ENCODE results near the gene HEPN1. TPM values are rescaled to one million over a fixed set of nuclear protein-coding genes. Genes with fewer than 3 reads are reported as not detected.

The HEPN1 gene
- total RNA-seq, 1 experiment from 2014 or later = not detected

DNA sequence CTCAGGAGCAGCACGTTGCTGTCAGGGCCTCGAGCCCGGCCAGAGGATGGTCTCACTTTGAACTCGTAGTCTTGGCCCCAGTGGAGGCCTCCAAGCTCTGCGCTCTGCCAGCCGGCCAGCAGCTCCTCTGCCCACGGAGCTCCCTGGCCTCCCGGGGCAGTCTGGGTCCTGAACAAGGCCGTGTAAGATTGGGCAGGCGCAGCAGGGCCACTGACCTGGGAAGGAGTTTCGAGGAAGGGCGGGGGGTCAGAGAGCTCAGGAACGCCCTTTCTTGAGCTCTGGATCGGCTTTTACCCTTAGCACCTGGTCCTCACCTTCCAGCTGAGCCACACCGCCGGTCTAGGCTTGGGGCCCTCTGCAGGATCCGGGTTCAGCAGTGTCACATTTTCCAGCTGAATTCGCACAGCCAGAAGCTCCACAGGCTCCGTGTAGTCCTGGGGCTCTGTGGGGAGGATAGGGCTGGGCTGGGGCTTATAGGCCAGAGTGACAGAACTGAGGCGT, 23.5 kb upstream of the HEPN1 start:
- ChIA-PET POLR2A (ENCODE audit: unreplicated experiment) (no interaction called here), CTCF (no interaction called here)
- no TSS peak for BruUV-seq (replicated peaks)
- Histone ChIP-seq H3K4me3 (no peak overlapping the region), H3K79me2 (ENCODE audit: low read depth) (no peaks in the 10 kb centered on the region), H3K9me2 (ENCODE audit: insufficient read depth) (no peaks in the 10 kb centered on the region), H3K9me3 (ENCODE audit: insufficient read depth, low read depth) (no peaks in the 10 kb centered on the region), H3F3A (ENCODE audit: insufficient read depth, low read depth) (peaks cover 9% of the 10 kb centered on the region; the same call in 1 of the 2 replicates), H3K27me3 (ENCODE audit: insufficient read depth, low read depth) (no peaks in the 10 kb centered on the region), H3K4me1 (replicated peaks; ENCODE audit: insufficient read depth) (peaks cover 28% of the 10 kb centered on the region), H2AFZ (no peak overlapping the region), H3K4me2 (no peak overlapping the region), H3K36me3 (ENCODE audit: low read depth) (no peaks in the 10 kb centered on the region), H3K27ac (no peak overlapping the region), H4K20me1 (ENCODE audit: insufficient read depth) (no peaks in the 10 kb centered on the region)
- DNase-seq = no peak
- intact Hi-C loops (cut with micrococcal nuclease; ENCODE audit: unreplicated experiment) = no loop called here
- TF ChIP-seq EZH2 (IDR thresholded peaks at IDR 0.05; ENCODE audit: low read depth) = no peak
- TF ChIP-seq, protein P1, sequence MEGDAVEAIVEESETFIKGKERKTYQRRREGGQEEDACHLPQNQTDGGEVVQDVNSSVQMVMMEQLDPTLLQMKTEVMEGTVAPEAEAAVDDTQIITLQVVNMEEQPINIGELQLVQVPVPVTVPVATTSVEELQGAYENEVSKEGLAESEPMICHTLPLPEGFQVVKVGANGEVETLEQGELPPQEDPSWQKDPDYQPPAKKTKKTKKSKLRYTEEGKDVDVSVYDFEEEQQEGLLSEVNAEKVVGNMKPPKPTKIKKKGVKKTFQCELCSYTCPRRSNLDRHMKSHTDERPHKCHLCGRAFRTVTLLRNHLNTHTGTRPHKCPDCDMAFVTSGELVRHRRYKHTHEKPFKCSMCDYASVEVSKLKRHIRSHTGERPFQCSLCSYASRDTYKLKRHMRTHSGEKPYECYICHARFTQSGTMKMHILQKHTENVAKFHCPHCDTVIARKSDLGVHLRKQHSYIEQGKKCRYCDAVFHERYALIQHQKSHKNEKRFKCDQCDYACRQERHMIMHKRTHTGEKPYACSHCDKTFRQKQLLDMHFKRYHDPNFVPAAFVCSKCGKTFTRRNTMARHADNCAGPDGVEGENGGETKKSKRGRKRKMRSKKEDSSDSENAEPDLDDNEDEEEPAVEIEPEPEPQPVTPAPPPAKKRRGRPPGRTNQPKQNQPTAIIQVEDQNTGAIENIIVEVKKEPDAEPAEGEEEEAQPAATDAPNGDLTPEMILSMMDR (conservative IDR thresholded peaks at IDR 0.05) = no peak

DNA sequence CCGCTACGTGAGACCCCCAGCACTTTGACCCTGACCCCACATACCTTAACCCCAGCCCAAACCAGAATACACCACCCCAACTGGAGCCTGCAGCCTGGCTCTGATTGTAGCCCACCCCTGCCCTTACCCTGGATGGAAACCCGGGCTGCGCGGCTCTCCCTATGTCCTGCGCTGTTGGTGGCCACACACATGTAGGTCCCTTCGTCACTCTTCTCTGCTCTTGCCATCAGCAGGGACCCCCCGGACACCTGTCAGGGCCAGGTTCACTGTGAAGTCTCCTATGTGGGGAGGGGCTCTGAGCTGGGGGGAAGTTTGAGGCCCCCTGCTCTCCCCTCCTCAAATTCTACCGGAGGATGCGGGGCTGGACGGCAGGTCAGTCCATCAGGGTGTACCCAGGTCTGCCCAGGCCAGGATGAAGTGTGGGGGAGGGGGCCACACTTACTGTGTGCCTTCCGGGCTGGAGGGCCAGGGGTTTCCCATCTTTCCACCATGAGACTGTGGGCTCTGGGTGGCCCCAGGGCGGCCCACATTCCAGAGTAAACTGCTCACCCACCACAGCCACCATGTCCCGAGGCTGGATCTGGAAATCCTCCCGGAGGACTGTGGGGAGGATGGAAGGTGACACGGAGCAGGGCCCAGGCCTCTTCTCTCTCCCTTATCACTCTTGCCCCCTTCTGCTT, 22.8 kb upstream of the HEPN1 start:
- no peak overlapping the region for H3K27ac ChIP-seq
- intact Hi-C loops (cut with micrococcal nuclease; ENCODE audit: unreplicated experiment) = no loop called here

DNA sequence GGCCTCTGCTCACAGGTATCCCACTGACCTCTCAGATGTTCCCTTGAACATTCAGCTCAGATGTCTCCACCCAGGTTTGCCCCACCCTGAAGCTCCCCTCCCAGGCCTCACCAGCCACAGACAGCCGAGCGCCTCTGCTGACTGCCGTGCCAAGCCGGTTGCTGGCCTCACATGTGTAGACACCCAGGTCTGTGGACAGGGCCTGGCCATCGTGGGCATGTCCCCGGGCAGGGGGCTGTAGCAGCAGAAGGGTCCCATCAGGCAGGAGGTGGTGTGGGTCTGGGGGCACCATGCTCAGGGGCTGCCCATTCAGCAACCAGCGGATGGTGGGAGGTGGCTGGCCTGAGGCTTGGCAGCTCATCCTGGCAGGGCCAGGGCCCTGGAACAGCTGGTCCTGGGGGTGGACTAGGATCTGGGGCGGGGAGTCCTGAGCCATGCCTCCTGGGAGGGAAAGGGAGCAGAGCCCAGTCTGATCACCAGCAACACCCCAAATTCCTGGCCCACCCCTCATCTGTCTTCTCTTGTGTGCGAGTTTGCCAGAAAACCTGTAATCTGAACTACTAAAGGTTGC, 22.1 kb upstream of the HEPN1 start:
- Histone ChIP-seq H3K4me3 (no peak overlapping the region), H3K9me2 (ENCODE audit: insufficient read depth) (no peaks in the 10 kb centered on the region), H3K9me3 (ENCODE audit: insufficient read depth, low read depth) (no peaks in the 10 kb centered on the region), H4K20me1 (ENCODE audit: insufficient read depth) (no peaks in the 10 kb centered on the region), H3F3A (ENCODE audit: insufficient read depth, low read depth) (peaks cover 16% of the 10 kb centered on the region; the same call in 1 of the 2 replicates), H3K27me3 (ENCODE audit: insufficient read depth, low read depth) (no peaks in the 10 kb centered on the region), H3K4me1 (replicated peaks; ENCODE audit: insufficient read depth) (peaks cover 34% of the 10 kb centered on the region), H3K27ac (no peak overlapping the region), H2AFZ (no peak overlapping the region), H3K36me3 (ENCODE audit: low read depth) (no peaks in the 10 kb centered on the region), H3K4me2 (no peak overlapping the region), H3K79me2 (ENCODE audit: low read depth) (no peaks in the 10 kb centered on the region)
- TF ChIP-seq, protein P1 (conservative IDR thresholded peaks at IDR 0.05) = no peak
- TF ChIP-seq EZH2 (IDR thresholded peaks at IDR 0.05; ENCODE audit: low read depth) = no peak
- intact Hi-C loops (cut with micrococcal nuclease; ENCODE audit: unreplicated experiment) = no loop called here
- BruUV-seq (replicated peaks) = no TSS peak
- DNase-seq = no peak
- ChIA-PET CTCF (no interaction called here), POLR2A (ENCODE audit: unreplicated experiment) (no interaction called here)

More for the DNA sequence above, 22.8 kb upstream of the HEPN1 start:
- ChIA-PET CTCF (no interaction called here), POLR2A (ENCODE audit: unreplicated experiment) (no interaction called here)
- Histone ChIP-seq H2AFZ (no peak overlapping the region), H3K9me2 (ENCODE audit: insufficient read depth) (no peaks in the 10 kb centered on the region), H3K79me2 (ENCODE audit: low read depth) (no peaks in the 10 kb centered on the region), H4K20me1 (ENCODE audit: insufficient read depth) (no peaks in the 10 kb centered on the region), H3F3A (ENCODE audit: insufficient read depth, low read depth) (peaks cover 16% of the 10 kb centered on the region; the same call in 1 of the 2 replicates), H3K4me2 (no peak overlapping the region), H3K9me3 (ENCODE audit: insufficient read depth, low read depth) (no peaks in the 10 kb centered on the region), H3K4me1 (replicated peaks; ENCODE audit: insufficient read depth) (peaks cover 34% of the 10 kb centered on the region), H3K27me3 (ENCODE audit: insufficient read depth, low read depth) (no peaks in the 10 kb centered on the region), H3K36me3 (ENCODE audit: low read depth) (no peaks in the 10 kb centered on the region), H3K4me3 (no peak overlapping the region)
- TF ChIP-seq, protein P1 (conservative IDR thresholded peaks at IDR 0.05) = no peak
- no peak for TF ChIP-seq EZH2 (IDR thresholded peaks at IDR 0.05; ENCODE audit: low read depth)
- no TSS peak for BruUV-seq (replicated peaks)
- DNase-seq = no peak
